DND-41 (cell line): Measurements from ENCODE around the gene CD300LG.

ENCODE experiments used
- ATAC-seq: fragments of 200-7000 bp; cut with Tn5 transposase; 3 replicates; pipeline ENCODE4 v1.9.1; 2021; ENCODE audit warnings: low read depth; ENCODE audit not compliant: insufficient read depth
- DNase-seq: peaks from one replicate; pipeline ENCODE4 v3.0.0-alpha.2; 2020
- H2AFZ ChIP-seq: 2 replicates; pipeline ENCODE4 v1.6.0; 2012; ENCODE audit warnings: low read depth, low read length
- H3K27ac ChIP-seq: 2 replicates; pipeline ENCODE4 v1.5.1; 2012; ENCODE audit warnings: low read length, inconsistent platforms
- H3K27me3 ChIP-seq: fragments of 200-600 bp; sonication (generic); 2 replicates; pipeline ENCODE4 v1.6.0; 2012; ENCODE audit warnings: low read length, mild to moderate bottlenecking, inconsistent platforms; ENCODE audit not compliant: insufficient read depth, poor library complexity
- H3K36me3 ChIP-seq: 2 replicates; pipeline ENCODE4 v1.5.1; 2012; ENCODE audit warnings: low read length, inconsistent platforms; ENCODE audit not compliant: insufficient read depth
- H3K4me1 ChIP-seq: 2 replicates; pipeline ENCODE4 v1.5.1; 2012; ENCODE audit warnings: mild to moderate bottlenecking, low read length; ENCODE audit not compliant: insufficient read depth
- H3K4me2 ChIP-seq: 2 replicates; pipeline ENCODE4 v1.6.0; 2012; ENCODE audit warnings: mild to moderate bottlenecking, moderate library complexity, low read length, inconsistent platforms; ENCODE audit not compliant: insufficient read depth
- H3K4me3 ChIP-seq, 2 experiments: fragments of 200-600 bp in 1 of 2; shearing (Covaris generic) in 1 of 2; 2 replicates each; pipeline ENCODE4 v1.5.1; 2012 to 2016; ENCODE audit warnings: inconsistent platforms in 2 of 2, low read length in 2 of 2, mild to moderate bottlenecking in 2 of 2, low read depth in 1 of 2, moderate library complexity in 1 of 2
- H3K79me2 ChIP-seq: 2 replicates; pipeline ENCODE4 v1.6.0; 2012; ENCODE audit warnings: low read length, inconsistent platforms; ENCODE audit not compliant: insufficient read depth
- H3K9ac ChIP-seq: 2 replicates; pipeline ENCODE4 v1.6.0; 2012; ENCODE audit warnings: low read depth, mild to moderate bottlenecking, inconsistent platforms, low read length, moderate library complexity
- H3K9me3 ChIP-seq: 2 replicates; pipeline ENCODE4 v1.5.1; 2012; ENCODE audit warnings: low read length, moderate library complexity, mild to moderate bottlenecking, inconsistent platforms; ENCODE audit not compliant: insufficient read depth, severe bottlenecking
- H4K20me1 ChIP-seq: 2 replicates; pipeline ENCODE4 v1.6.0; 2012; ENCODE audit warnings: low read length; ENCODE audit not compliant: insufficient read depth
- CTCF ChIP-seq: IDR thresholded peaks from 2 replicates; pipeline ENCODE4 v1.5.1; 2012; ENCODE audit warnings: borderline replicate concordance, low read length, moderate library complexity, mild to moderate bottlenecking; ENCODE audit not compliant: poor library complexity, severe bottlenecking; ENCODE audit errors: extremely low read depth
- EZH2 ChIP-seq: IDR thresholded peaks from 3 replicates; pipeline ENCODE4 v1.6.1; 2012; ENCODE audit warnings: borderline replicate concordance, low read depth, mild to moderate bottlenecking, moderate library complexity, low read length, inconsistent platforms; ENCODE audit not compliant: severe bottlenecking

The CD300LG gene

DNA sequence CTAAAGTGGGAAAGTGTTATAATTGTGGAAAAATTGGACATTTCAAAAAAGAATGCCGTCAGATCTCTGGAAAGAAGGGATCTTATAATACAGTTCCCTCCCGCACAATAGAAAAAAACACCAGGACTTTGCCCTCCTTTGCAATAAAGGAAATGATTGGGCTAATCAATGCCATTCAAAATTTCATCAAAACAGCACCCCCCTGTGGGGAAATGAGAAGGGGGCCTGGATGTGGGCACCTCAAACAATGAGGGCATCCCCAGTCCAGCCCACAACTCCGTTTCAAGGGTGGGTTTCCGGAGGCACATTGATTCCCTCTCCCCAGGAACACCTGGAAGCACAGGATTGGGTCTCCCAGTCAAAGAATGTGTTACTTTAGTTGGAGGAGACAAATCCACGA lies 26.1 kb downstream of the CD300LG start:
- Histone ChIP-seq H3K27ac (no peak overlapping the region), H3K9ac (no peak overlapping the region), H3K4me3 (no peak overlapping the region), H3K4me1 (no peaks in the 10 kb centered on the region), H2AFZ (no peak overlapping the region), H3K79me2 (no peaks in the 10 kb centered on the region), H3K4me2 (no peak overlapping the region), H3K36me3 (no peaks in the 10 kb centered on the region), H4K20me1 (no peaks in the 10 kb centered on the region; the same call in 1 of the 2 replicates), H3K27me3 (peaks cover 6% of the 10 kb centered on the region), H3K9me3 (no peaks in the 10 kb centered on the region)
- TF ChIP-seq CTCF = no peak
- TF ChIP-seq EZH2 = no peak
- DNase-seq (no peak), ATAC-seq (no peak)

- Histone ChIP-seq H2AFZ (no peak overlapping the region), H3K4me2 (no peak overlapping the region), H3K79me2 (no peaks in the 10 kb centered on the region), H3K9me3 (no peaks in the 10 kb centered on the region), H3K36me3 (no peaks in the 10 kb centered on the region), H3K27me3 (peaks cover 6% of the 10 kb centered on the region), H4K20me1 (no peaks in the 10 kb centered on the region; the same call in 1 of the 2 replicates), H3K4me3 (no peak overlapping the region), H3K9ac (no peak overlapping the region), H3K4me1 (no peaks in the 10 kb centered on the region), H3K27ac (no peak overlapping the region)
- no peak for TF ChIP-seq EZH2
- no peak for TF ChIP-seq CTCF
- ATAC-seq = no peak
- DNase-seq = no peak
Measured at GRCh38 chr17:43873815-43874214, 26.8 kb downstream of the CD300LG start.

DNA sequence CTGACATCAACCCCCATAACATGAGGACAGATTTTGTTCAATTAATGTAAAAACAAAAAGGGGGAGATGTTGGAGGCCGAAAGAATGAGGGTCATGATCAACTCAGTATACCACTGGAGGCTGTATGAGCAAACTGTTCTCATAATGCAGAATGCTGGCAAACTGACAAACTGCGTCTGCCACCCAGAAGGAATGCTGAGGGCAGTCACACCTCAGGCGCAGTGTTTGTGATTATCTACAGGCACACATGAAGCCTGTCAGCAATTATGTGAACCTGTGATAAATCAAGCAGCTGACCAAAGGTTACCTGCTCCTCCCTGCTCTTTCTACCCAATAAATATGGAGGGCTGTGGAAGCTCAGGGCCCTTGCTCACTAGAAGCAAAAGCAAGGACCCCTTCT lies 27.3 kb downstream of the CD300LG start:
- DNase-seq (no peak), ATAC-seq (no peak)
- H4K20me1 ChIP-seq = no peaks in the 10 kb centered on the region; the same call in 1 of the 2 replicates
- no peak overlapping the region for H3K27ac ChIP-seq
- H3K4me1 ChIP-seq = no peaks in the 10 kb centered on the region
- H3K27me3 ChIP-seq = peaks cover 6% of the 10 kb centered on the region
- H3K9ac ChIP-seq = no peak overlapping the region
- TF ChIP-seq EZH2 (no peak), CTCF (no peak)
- no peaks in the 10 kb centered on the region for H3K9me3 ChIP-seq
- H3K4me3 ChIP-seq = no peak overlapping the region
- H3K79me2 ChIP-seq = no peaks in the 10 kb centered on the region
- H3K4me2 ChIP-seq = no peak overlapping the region
- H2AFZ ChIP-seq = no peak overlapping the region
- H3K36me3 ChIP-seq = no peaks in the 10 kb centered on the region

- Histone ChIP-seq H3K9ac (no peak overlapping the region), H3K27ac (no peak overlapping the region), H3K9me3 (no peaks in the 10 kb centered on the region), H2AFZ (no peak overlapping the region), H3K4me2 (no peak overlapping the region), H3K36me3 (no peaks in the 10 kb centered on the region), H4K20me1 (peaks cover 4% of the 10 kb centered on the region; the same call in 1 of the 2 replicates), H3K79me2 (no peaks in the 10 kb centered on the region), H3K4me1 (no peaks in the 10 kb centered on the region), H3K27me3 (peaks cover 4% of the 10 kb centered on the region), H3K4me3 (no peak overlapping the region)
- ATAC-seq (no peak), DNase-seq (no peak)
- TF ChIP-seq EZH2 = no peak
- TF ChIP-seq CTCF = no peak
Measured at GRCh38 chr17:43875476-43876147, 28.6 kb downstream of the CD300LG start.
